IMR-90 (cell line): ENCODE data around the gene WNT7B. TPM values are rescaled to one million over a fixed set of nuclear protein-coding genes. Genes with fewer than 3 reads are reported as not detected.

ENCODE experiments used
- ATAC-seq: fragments of 200-7000 bp; cut with Tn5 transposase; 2 replicates; pipeline ENCODE4 v1.9.1; 2020; ENCODE audit warnings: low read depth, mild to moderate bottlenecking, moderate library complexity
- BruUV-seq: library from RNA; stranded (reverse); fragments of 400-500 nt; replicated peaks from 2 replicates; lab custom pipeline; 2021; lab: Mats Ljungman, UMichigan
- CTCF ChIA-PET: fragments of 300-600 bp; formaldehyde crosslinking; extraction: SDS; loops from one replicate; lab custom pipeline; 2021; ENCODE audit warnings: antibody characterized with exemption; lab: Yijun Ruan, JAX
- POLR2A ChIA-PET: fragments of 300-600 bp; sonication (Branson Sonifier 250); formaldehyde crosslinking; loops from one replicate; lab custom pipeline; 2022; ENCODE audit warnings: antibody characterized with exemption; ENCODE audit not compliant: unreplicated experiment; lab: Charles Lee
- DNase-seq: peaks from one replicate; pipeline ENCODE4 v3.0.0; 2013
- H2AFZ ChIP-seq: replicated peaks from 2 replicates; pipeline ENCODE3; 2013; ENCODE audit warnings: low read length, mild to moderate bottlenecking; ENCODE audit not compliant: poor library complexity
- H2AK5ac ChIP-seq: 2 replicates; pipeline ENCODE4 v1.6.1; 2013; ENCODE audit warnings: low read depth, low read length, inconsistent platforms
- H2AK9ac ChIP-seq: replicated peaks from 2 replicates; pipeline ENCODE3; 2013; ENCODE audit warnings: mild to moderate bottlenecking, low read depth, low read length, moderate library complexity; ENCODE audit not compliant: poor library complexity
- H2BK120ac ChIP-seq: 2 replicates; pipeline ENCODE4 v1.6.1; 2013; ENCODE audit warnings: low read depth, low read length, inconsistent platforms
- H2BK15ac ChIP-seq: 3 replicates; pipeline ENCODE4 v1.6.1; 2013; ENCODE audit warnings: low read depth, low read length, inconsistent platforms
- H2BK20ac ChIP-seq: 2 replicates; pipeline ENCODE4 v1.6.1; 2013; ENCODE audit warnings: low read depth, mild to moderate bottlenecking, inconsistent platforms, low read length, moderate library complexity
- H2BK5ac ChIP-seq: 2 replicates; pipeline ENCODE4 v1.6.1; 2013; ENCODE audit warnings: mild to moderate bottlenecking, low read depth, low read length, inconsistent platforms; ENCODE audit not compliant: poor library complexity, severe bottlenecking
- H3K14ac ChIP-seq: replicated peaks from 2 replicates; pipeline ENCODE4 v1.6.1; 2013; ENCODE audit warnings: low read depth, low read length, inconsistent platforms
- H3K18ac ChIP-seq: 2 replicates; pipeline ENCODE4 v1.6.1; 2013; ENCODE audit warnings: low read depth, low read length, control low read depth
- H3K23ac ChIP-seq: 2 replicates; pipeline ENCODE4 v1.6.1; 2013; ENCODE audit warnings: low read depth, low read length, inconsistent platforms
- H3K27ac ChIP-seq: 2 replicates; pipeline ENCODE4 v1.5.1; 2013; ENCODE audit warnings: mild to moderate bottlenecking, control low read depth, low read length; ENCODE audit not compliant: insufficient read depth
- H3K27me3 ChIP-seq: 2 replicates; pipeline ENCODE4 v1.6.1; 2013; ENCODE audit warnings: low read length; ENCODE audit not compliant: control insufficient read depth, insufficient read depth
- H3K36me3 ChIP-seq: 2 replicates; pipeline ENCODE4 v1.6.1; 2013; ENCODE audit warnings: low read length, mixed read lengths; ENCODE audit not compliant: control insufficient read depth, insufficient read depth
- H3K4ac ChIP-seq: 2 replicates; pipeline ENCODE4 v1.6.1; 2013; ENCODE audit warnings: low read depth, low read length, inconsistent platforms
- H3K4me1 ChIP-seq: 2 replicates; pipeline ENCODE4 v1.6.1; 2013; ENCODE audit warnings: low read length, mixed read lengths; ENCODE audit not compliant: control insufficient read depth, insufficient read depth
- H3K4me2 ChIP-seq: 2 replicates; pipeline ENCODE4 v1.6.1; 2013; ENCODE audit warnings: low read depth, mild to moderate bottlenecking, control low read depth, low read length, moderate library complexity
- H3K4me3 ChIP-seq: 2 replicates; pipeline ENCODE4 v1.5.1; 2013; ENCODE audit warnings: low read depth, mild to moderate bottlenecking, control low read depth, low read length, moderate library complexity; ENCODE audit not compliant: insufficient read depth
- H3K56ac ChIP-seq: 2 replicates; pipeline ENCODE4 v1.6.1; 2013; ENCODE audit warnings: low read length, inconsistent platforms; ENCODE audit not compliant: insufficient read depth; ENCODE audit errors: extremely low read depth
- H3K79me1 ChIP-seq, 2 experiments: 2 replicates each; pipeline ENCODE4 v1.6.1; 2013; ENCODE audit warnings: low read length in 2 of 2, inconsistent platforms in 1 of 2, low read depth in 1 of 2
- H3K9ac ChIP-seq: 2 replicates; pipeline ENCODE4 v1.6.1; 2013; ENCODE audit warnings: low read depth, low read length, control low read depth
- H3K9me1 ChIP-seq: 2 replicates; pipeline ENCODE4 v1.6.1; 2013; ENCODE audit warnings: low read length, inconsistent platforms; ENCODE audit not compliant: insufficient read depth
- H3K9me3 ChIP-seq: 2 replicates; pipeline ENCODE4 v1.6.1; 2013; ENCODE audit warnings: low read length; ENCODE audit not compliant: control insufficient read depth, insufficient read depth
- H4K20me1 ChIP-seq: 2 replicates; pipeline ENCODE4 v1.6.1; 2013; ENCODE audit warnings: low read length, inconsistent platforms; ENCODE audit not compliant: insufficient read depth
- H4K5ac ChIP-seq: 2 replicates; pipeline ENCODE4 v1.6.1; 2013; ENCODE audit warnings: mild to moderate bottlenecking, low read depth, low read length, control low read depth
- H4K8ac ChIP-seq, 2 experiments: 2 replicates each; pipeline ENCODE4 v1.6.1; 2013; ENCODE audit warnings: low read depth in 2 of 2, low read length in 2 of 2, control low read depth in 1 of 2, inconsistent platforms in 1 of 2
- H4K91ac ChIP-seq: 2 replicates; pipeline ENCODE4 v1.6.1; 2013; ENCODE audit warnings: low read depth, low read length, inconsistent platforms; ENCODE audit not compliant: insufficient read depth
- CHD1 ChIP-seq: IDR thresholded peaks from 2 replicates; pipeline ENCODE4 v1.6.1; 2012; ENCODE audit warnings: low read depth, low read length, improper control_type of control experiment
- WGBS, 2 experiments: methylation state at CpG; one replicate each; pipeline versions ENCODE4 v1.1.5 to v1.1.7; 2013; ENCODE audit warnings: missing lambda C conversion rate in 2 of 2; ENCODE audit not compliant: insufficient read length in 1 of 2; ENCODE audit errors: extremely low coverage in 2 of 2; 5-methylcytosine and 5-hydroxymethylcytosine counted together
- dilution Hi-C: fragments of 300-500 bp; cut with HindIII; formaldehyde crosslinking; loops from one replicate; pipeline ENCODE4 v1.14.3; 2018; ENCODE audit warnings: low sequenced_read_pairs; ENCODE audit not compliant: unreplicated experiment
- in situ Hi-C: fragments of 300-500 bp; cut with MboI; formaldehyde crosslinking; loops from 3 replicates; pipeline ENCODE4 v1.14.3; 2019; ENCODE audit warnings: low sequenced_read_pairs, inconsistent platforms, mixed read lengths
- intact Hi-C: fragments of 100-400 bp; cut with micrococcal nuclease; formaldehyde crosslinking; loops from 2 replicates; pipeline ENCODE4 v1.10.0; 2022
- polyA plus RNA-seq, 3 experiments: library from polyadenylated mRNA; depleted of rRNA; stranded (reverse); fragments of >200 nt; gene quantifications; 2 replicates each; pipeline ENCODE4 v1.2.3, GENCODE V29; 2012; ENCODE audit warnings: low replicate concordance in 1 of 3
- total RNA-seq: library from RNA; depleted of rRNA; stranded (reverse); fragments of >200 nt; gene quantifications from 2 replicates; pipeline ENCODE4 v1.2.3, GENCODE V29; 2012
- TF ChIP-seq, protein P1 (sequence below): fragments of 150-350 bp; IDR thresholded peaks from 2 replicates; pipeline ENCODE4 v1.6.1; 2016; ENCODE audit warnings: low read depth, mild to moderate bottlenecking, low read length, moderate library complexity, borderline replicate concordance

WNT7B gene
- total and polyA plus RNA-seq, 2 of the 4 experiments (the other 2 are of a cell fraction) = under 0.01 to 0.15 TPM

DNA sequence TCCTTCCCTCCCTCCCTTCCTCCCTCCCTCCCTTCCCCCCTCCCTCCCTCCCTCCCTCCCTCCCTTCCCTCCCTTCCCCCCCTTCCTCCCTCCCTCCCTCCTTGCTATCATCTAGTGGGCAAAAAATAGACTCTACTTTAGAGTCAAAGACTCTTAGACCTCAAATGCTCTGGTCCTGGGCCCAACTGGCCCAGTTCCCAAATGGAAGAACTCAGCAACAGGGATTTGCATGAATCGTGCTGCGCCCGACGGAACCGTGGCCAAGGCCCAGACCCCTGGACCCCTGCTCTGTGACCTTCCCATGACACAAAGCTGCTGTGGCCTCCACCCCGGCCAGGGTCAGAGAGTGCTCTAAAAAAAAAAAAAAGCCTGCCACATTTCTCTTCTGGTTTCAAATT, 97.4 kb downstream of the WNT7B start:
- dilution Hi-C loops = no loop called here
- Histone ChIP-seq H2BK15ac (no peak overlapping the region), H3K4me2 (no peak overlapping the region), H2BK120ac (no peak overlapping the region), H4K5ac (no peak overlapping the region), H4K8ac (no peak overlapping the region), H3K9me3 (no peaks in the 10 kb centered on the region), H3K23ac (no peak overlapping the region), H4K91ac (no peak overlapping the region), H2AK5ac (no peak overlapping the region), H3K4ac (no peak overlapping the region), H3K4me3 (no peak overlapping the region), H3K9me1 (no peaks in the 10 kb centered on the region), H3K27me3 (peaks cover 71% of the 10 kb centered on the region), H4K20me1 (no peaks in the 10 kb centered on the region; the same call in 1 of the 2 replicates), H3K79me1 (no peaks in the 10 kb centered on the region), H3K14ac (no peak overlapping the region), H2AFZ (no peak overlapping the region), H3K36me3 (no peaks in the 10 kb centered on the region), H3K56ac (no peak overlapping the region), H2BK5ac (no peak overlapping the region), H2AK9ac (no peak overlapping the region), H3K18ac (no peak overlapping the region), H3K4me1 (no peaks in the 10 kb centered on the region), H3K9ac (no peak overlapping the region), H2BK20ac (no peak overlapping the region), H3K27ac (no peak overlapping the region)
- BruUV-seq = no TSS peak
- WGBS, 2 experiments = no CpG with 5 or more reads among the region's 6 CpGs
- no peak for ATAC-seq
- in situ Hi-C loops = no loop called here
- ChIA-PET POLR2A (no interaction called here), CTCF (no interaction called here)
- intact Hi-C loops = no loop called here
- TF ChIP-seq CHD1 = no peak
- TF ChIP-seq, protein P1, sequence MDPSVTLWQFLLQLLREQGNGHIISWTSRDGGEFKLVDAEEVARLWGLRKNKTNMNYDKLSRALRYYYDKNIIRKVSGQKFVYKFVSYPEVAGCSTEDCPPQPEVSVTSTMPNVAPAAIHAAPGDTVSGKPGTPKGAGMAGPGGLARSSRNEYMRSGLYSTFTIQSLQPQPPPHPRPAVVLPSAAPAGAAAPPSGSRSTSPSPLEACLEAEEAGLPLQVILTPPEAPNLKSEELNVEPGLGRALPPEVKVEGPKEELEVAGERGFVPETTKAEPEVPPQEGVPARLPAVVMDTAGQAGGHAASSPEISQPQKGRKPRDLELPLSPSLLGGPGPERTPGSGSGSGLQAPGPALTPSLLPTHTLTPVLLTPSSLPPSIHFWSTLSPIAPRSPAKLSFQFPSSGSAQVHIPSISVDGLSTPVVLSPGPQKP = no peak
- DNase-seq = no peak
